HG03571 (cell line): Measurements from ENCODE around the gene ZCWPW1.
"Not testable (repeated sequence)": the region's sequence is repeated elsewhere in the genome, so short reads cannot be mapped to it uniquely, and the experiment has no call there.

Experiments used
- ATAC-seq: cut with Tn5 transposase; IDR thresholded peaks from one replicate; pipeline ENCODE4 v1.9.1; 2021; ENCODE audit not compliant: unreplicated experiment

Gene ZCWPW1

DNA sequence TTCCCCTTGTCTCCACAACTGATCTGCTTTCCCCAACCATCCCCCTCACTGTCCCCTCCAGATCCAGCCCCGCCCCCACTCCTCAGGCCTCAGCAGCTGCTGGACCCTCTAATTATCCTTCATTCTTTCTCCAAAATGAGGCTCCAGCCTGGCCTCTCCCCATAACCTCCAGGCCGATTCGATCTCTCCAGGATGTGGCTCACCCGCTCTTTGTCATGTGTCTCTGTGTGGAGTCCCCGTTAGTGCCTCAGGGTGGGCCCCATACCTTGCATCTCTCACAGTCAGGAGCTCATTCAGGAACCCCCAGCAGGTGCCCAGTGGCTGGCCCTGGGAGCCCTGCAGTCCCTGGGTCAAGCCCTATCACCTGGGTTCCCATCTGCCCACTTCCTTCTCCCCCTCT lies 53.9 kb downstream of the ZCWPW1 start:
- ATAC-seq = no peak

DNA sequence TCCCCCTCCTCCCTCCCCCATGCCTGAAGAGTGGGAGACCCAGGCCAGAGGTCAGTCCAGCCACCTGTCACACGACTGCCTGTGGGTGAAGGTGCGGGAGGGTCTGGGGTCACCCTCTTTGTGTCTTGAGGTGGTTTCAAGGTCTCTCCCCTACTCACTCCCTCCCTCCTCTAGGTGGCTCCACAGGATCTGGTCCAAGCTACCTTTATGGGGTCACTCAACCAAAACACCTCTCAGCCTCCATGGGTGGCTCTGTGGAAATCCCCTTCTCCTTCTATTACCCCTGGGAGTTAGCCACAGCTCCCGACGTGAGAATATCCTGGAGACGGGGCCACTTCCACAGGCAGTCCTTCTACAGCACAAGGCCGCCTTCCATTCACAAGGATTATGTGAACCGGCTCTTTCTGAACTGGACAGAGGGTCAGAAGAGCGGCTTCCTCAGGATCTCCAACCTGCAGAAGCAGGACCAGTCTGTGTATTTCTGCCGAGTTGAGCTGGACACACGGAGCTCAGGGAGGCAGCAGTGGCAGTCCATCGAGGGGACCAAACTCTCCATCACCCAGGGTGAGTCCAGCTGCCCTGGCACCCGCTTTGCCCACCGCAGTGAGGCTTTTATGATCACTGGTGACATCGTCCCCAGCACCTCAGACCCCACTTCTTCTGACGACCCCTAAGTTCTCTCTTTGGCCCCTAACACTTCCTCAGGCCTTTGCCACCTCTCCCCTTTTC lies 54.5 kb downstream of the ZCWPW1 start:
- not testable (repeated sequence) for ATAC-seq

- no peak for ATAC-seq
These were observed 55.2 kb downstream of the ZCWPW1 start, which contains the start of gene PILRA for GRCh38 chr7:100373261-100373831. Gene PILRA, plus strand, starts transcription at chr7:100373487. Its CDS starts 170 bp downstream, at chr7:100373657.

- ATAC-seq = no peak
These were observed 55.8 kb downstream of the ZCWPW1 start for GRCh38 chr7:100372694-100373093.

- ATAC-seq = no peak
These were observed 56.2 kb downstream of the ZCWPW1 start for GRCh38 chr7:100372256-100372655.

DNA sequence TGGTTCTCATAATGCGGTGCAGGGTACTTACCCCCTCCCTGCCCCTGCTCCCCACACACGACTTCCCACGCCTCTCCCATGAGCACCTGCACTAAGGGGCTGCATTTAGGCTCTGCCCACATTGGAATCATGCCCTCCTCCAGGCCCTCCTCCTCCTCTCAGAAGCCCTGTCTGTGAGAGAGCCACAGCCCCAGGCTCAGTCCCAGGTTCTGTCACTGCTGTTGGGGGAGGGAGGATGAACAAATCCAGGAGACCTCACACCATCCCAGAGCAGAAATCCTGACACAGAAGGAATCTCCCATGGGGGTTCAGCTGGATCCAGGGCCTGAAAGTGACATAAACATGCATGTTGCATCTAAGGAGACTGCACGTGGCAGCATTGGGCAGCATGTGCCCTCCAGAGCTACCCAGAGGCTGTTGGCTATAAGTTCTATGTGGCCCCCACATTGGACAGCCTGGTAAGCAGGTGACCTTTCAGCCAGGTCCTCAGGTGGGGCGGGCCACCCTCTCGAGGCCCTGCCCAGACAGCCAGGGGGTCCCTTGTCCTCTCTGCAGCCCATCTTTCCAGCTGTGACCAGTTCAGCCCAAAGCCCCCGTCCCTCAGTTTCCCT lies 56.8 kb downstream of the ZCWPW1 start:
- ATAC-seq = no peak

GRCh38 chr7:100370746-100371145 lies 57.8 kb downstream of the ZCWPW1 start:
- no peak for ATAC-seq

DNA sequence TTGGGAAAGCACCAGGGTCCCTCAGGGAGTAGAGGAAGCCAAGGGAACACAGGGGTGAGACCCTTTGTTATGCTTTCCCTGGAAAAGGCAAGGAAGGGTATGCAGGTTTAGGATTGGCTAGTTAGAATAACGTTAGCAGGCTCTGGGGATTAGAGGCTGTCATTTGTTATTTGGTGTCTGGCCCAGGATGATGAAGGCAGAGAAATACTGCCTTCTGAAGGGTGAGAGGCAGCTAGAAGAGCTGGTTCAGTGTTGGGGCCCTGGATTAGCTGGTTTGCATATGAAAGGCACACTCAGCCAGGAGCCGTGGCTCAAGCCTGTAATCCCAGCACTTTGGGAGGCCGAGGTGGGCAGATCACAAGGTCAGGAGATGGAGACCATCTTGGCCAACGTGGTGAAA lies 58.2 kb downstream of the ZCWPW1 start:
- ATAC-seq = no peak

DNA sequence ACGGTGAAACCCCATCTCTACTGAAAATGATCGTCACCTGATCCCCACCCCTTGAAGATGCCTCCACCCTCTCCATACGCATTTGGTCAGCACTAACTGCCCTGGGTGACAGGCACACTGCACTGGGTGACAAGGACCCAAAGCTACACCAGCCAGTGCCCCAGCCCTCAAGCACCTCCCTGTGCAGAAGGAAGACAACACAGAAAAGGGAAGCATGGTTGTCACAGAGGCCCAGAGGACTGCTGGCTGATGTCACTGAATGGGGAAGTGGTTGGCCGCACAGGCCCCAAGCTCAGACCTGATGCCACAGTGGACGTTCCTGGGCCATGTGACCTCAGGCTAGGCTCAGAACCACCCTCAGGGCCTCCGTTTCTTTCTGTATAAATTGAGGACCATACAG lies 59.4 kb downstream of the ZCWPW1 start:
- peak; percentile 50 for ATAC-seq

DNA sequence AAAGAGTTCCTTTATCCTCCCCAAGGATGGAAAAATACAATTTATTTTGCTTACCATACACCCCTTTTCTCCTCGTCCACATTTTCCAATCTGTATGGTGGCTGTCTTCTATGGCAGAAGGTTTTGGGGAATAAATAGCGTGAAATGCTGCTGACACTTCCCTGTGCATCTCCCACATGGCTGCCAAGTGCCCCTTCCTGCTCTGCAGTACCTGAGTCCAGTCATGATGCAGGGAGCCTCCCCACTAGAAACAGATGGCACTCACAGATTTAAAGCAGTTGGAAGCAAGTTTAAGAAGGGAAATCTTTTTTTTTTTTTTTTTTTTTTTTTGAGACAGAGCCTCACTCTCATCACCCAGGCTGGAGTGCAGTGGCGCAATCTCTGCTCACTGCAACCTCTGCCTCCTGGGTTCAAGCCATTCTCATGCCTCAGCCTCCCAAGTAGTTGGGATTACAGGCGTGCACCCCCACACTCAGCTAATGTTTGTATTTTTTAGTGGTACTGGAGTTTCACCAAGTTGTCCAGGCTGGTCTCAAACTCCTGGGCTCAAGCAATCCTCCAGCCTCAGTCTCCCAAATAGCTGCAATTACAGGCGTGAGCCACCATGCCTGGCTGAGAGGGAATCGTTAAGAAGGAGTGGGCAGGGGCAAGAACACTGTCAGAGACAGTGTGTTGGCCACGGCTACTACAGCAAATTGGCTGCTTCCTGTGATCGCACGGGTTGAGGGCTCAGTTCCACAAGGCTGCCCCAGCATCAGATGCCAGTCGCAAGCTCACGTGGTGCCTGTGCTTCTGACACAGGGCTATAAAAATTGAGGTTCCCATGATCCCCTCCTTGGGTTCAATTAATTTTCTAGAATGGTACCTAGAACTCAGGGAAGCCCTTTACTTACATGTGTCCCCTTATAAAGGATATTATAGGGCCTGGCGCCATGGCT lies 60.6 kb downstream of the ZCWPW1 start:
- no peak for ATAC-seq

GRCh38 chr7:100367251-100367620 lies 61.3 kb downstream of the ZCWPW1 start:
- no peak for ATAC-seq

GRCh38 chr7:100366411-100367250 lies 61.9 kb downstream of the ZCWPW1 start:
- no peak for ATAC-seq

- ATAC-seq = not testable (repeated sequence)
These were observed 62.5 kb downstream of the ZCWPW1 start for GRCh38 chr7:100365998-100366367.

DNA sequence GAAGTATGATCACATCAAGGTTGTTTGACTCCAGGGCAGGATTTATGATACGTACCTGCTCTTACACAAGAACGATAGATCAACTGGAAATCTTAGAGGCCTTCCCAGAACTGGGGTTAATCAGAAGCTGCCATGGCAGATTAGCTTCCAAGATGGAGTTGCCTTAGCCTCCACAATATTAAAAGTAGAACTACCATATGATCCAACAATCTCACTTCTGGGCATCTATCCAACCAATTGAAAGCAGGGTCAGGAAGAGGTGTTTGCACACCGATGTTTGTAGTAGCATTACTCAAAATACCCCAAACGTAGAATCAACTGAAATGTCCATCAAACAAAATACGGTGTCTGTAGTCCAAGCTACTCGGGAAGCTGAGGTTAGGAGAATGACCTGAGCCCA lies 64.0 kb downstream of the ZCWPW1 start:
- ATAC-seq = no peak

DNA sequence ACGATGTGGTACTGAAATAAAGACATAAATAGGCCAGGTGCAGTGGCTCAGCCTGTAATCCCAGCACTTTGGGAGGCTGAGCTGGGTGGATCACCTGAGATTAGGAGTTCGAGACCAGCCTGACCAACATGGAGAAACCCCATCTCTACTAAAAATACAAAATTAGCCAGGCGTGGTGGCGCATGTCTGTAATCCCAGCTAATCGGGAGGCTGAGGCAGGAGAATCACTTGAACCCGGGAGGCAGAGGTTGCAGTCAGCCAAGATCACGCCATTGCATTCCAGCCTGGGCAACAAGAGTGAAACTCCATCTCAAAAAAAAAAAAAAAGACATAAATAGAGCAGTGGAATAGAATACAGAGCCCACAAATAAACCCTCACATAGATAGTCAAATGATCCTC lies 64.7 kb downstream of the ZCWPW1 start:
- not testable (repeated sequence) for ATAC-seq

- no peak for ATAC-seq
These were observed 65.4 kb downstream of the ZCWPW1 start for GRCh38 chr7:100363098-100363497.

GRCh38 chr7:100360135-100360854 lies 68.2 kb downstream of the ZCWPW1 start:
- no peak for ATAC-seq

- ATAC-seq = no peak
These were observed 69.7 kb downstream of the ZCWPW1 start for GRCh38 chr7:100358857-100359212.

DNA sequence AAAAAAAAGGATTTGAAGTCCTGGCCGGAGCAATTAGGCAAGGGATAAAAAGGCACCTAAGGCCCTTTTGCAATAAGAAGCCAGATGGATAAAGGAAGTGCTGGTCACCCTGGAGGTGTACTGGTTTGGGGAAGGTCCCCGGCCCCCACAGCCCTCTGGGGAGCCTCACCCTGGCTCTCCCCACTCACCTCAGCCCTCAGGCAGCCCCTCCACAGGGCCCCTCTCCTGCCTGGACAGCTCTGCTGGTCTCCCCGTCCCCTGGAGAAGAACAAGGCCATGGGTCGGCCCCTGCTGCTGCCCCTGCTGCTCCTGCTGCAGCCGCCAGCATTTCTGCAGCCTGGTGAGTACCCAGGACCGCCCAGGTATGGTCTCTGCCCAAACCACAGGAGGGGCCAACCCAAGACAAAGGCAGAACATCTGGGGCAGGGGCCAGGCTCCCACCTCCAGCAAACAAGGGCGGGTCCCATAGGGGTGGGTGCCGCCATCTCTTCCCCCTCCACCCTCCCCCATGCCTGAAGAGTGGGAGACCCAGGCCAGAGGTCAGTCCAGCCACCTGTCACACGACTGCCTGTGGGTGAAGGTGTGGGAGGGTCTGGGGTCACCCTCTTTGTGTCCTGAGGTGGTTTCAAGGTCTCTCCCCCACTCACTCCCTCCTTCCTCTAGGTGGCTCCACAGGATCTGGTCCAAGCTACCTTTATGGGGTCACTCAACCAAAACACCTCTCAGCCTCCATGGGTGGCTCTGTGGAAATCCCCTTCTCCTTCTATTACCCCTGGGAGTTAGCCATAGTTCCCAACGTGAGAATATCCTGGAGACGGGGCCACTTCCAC lies 70.3 kb downstream of the ZCWPW1 start, which contains the start of gene PILRB:
PILRB (plus strand) TSS at position 91 of the 830 bp plus-strand sequence; CDS start at position 277, 186 bp downstream.
- no peak for ATAC-seq
